A172 (cell line): Measurements from ENCODE around the gene LIN7C. TPM values are rescaled to one million over a fixed set of nuclear protein-coding genes. Genes with fewer than 3 reads are reported as not detected.
A peak's percentile ranks its signal among the peaks of the same experiment; 100 is the strongest.

ENCODE experiments used
- DNase-seq: peaks from one replicate; pipeline ENCODE4 v3.0.0-alpha.2; 2015; ENCODE audit warnings: low spot score
- total RNA-seq: library from RNA; depleted of rRNA; stranded (reverse); fragments of >200 nt; shearing (Covaris generic); gene quantifications from 2 replicates; pipeline ENCODE4 v1.2.3, GENCODE V29; 2014; rRNA removed

Gene LIN7C
- total RNA-seq, 1 experiment from 2014 or later: 73.3 TPM

DNA sequence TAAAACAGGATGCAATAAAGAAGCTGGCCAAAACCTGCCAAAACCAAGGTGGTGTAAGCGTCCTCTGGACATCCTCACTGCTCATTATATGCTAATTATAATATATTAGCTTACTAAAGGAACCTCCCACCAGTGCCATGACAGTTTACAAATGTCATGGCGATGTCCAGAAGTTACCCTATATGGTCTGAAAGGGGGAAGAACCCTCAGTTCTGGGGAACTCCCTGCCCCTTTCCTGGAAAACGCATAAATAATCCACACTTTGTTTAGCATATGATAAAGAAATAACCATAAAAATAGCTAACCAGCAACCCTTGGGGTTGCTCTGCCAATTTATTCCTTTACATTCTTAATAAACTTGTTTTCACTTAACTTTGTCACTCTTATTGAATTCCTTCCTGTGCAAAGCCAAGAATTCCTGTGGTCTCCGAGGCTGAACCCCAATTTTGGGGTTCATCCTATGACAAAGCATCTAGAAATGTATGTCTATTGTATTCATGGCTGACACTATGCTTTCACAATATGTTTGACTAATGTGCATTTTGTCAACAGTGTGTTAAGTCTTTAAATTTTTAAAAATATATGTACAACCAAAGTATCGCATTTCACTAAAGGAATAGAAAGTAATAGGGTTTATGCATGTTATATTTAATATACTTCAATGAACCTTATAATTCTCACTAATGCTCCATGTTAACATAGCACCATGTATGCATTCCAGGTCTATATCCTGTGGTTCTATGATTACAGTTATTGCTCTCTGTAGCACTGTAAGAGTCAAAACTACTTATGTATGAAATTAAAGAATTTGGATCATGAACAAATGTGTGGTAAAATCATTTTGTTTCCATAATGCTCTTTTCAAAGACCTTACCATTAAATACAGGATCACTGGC lies 59.0 kb downstream of the LIN7C start:
- DNase-seq: peak; percentile 43

GRCh38 chr11:27445625-27446024 lies 60.9 kb downstream of the LIN7C start:
- DNase-seq: no peak

GRCh38 chr11:27444801-27445215 lies 61.8 kb downstream of the LIN7C start:
- no peak for DNase-seq

Other genes with a start within 250 kb of the LIN7C start
- gene CCDC34, start 143.6 kb downstream of the LIN7C start, total RNA-seq: 35.8 and 44.8 TPM in 2 replicates
- gene LGR4, start 34.0 kb downstream of the LIN7C start, total RNA-seq: 10.0 and 10.1 TPM in 2 replicates
- gene BDNF, start 193.7 kb upstream of the LIN7C start, total RNA-seq: 12.7 and 17.5 TPM in 2 replicates